Liver (tissue), 9 donors: ENCODE measurements around the gene MTRF1L. TPM values are rescaled to one million over a fixed set of nuclear protein-coding genes. Genes with fewer than 3 reads are reported as not detected.

Experiments
- DNase-seq: peaks from one replicate; pipeline ENCODE4 v3.0.0-alpha.2; 2017; ENCODE audit warnings: low spot score
- H3K27ac ChIP-seq, 2 donors: one replicate each; pipeline ENCODE4 v1.7.0; 2013; ENCODE audit warnings: inconsistent platforms in 2 of 2, low read length in 2 of 2, control low read depth in 1 of 2, low read depth in 1 of 2, mild to moderate bottlenecking in 1 of 2
- H3K27me3 ChIP-seq, 4 donors: one replicate each; pipeline versions ENCODE4 v1.6.1 to v1.7.0; 2013; ENCODE audit warnings: low read length in 3 of 4, inconsistent platforms in 1 of 4, mild to moderate bottlenecking in 1 of 4, moderate library complexity in 1 of 4; ENCODE audit not compliant: control insufficient read depth in 4 of 4, insufficient read depth in 4 of 4
- H3K36me3 ChIP-seq, 4 donors: one replicate each; pipeline versions ENCODE4 v1.6.1 to v1.7.0; 2013; ENCODE audit warnings: low read length in 3 of 4, mild to moderate bottlenecking in 3 of 4, low read depth in 1 of 4, moderate library complexity in 1 of 4; ENCODE audit not compliant: control insufficient read depth in 4 of 4, insufficient read depth in 3 of 4
- H3K4me1 ChIP-seq, 4 donors: one replicate each; pipeline versions ENCODE4 v1.6.1 to v1.7.0; 2013; ENCODE audit warnings: low read length in 3 of 4, mild to moderate bottlenecking in 3 of 4, moderate library complexity in 1 of 4; ENCODE audit not compliant: control insufficient read depth in 4 of 4, insufficient read depth in 4 of 4
- H3K4me3 ChIP-seq, 3 donors: one replicate each; pipeline versions ENCODE4 v1.6.1 to v1.7.0; 2013; ENCODE audit warnings: low read length in 3 of 3, control low read depth in 1 of 3, low read depth in 1 of 3, mild to moderate bottlenecking in 1 of 3
- H3K9ac ChIP-seq, 2 donors: one replicate each; pipeline ENCODE4 v1.7.0; 2013; ENCODE audit warnings: low read length in 2 of 2, mild to moderate bottlenecking in 2 of 2, moderate library complexity in 2 of 2, control low read depth in 1 of 2, low read depth in 1 of 2
- H3K9me3 ChIP-seq, 4 donors: one replicate each; pipeline versions ENCODE4 v1.6.1 to v1.7.0; 2013; ENCODE audit warnings: low read length in 3 of 4; ENCODE audit not compliant: control insufficient read depth in 4 of 4
- EGR1 ChIP-seq, 2 donors: IDR thresholded peaks; 2 replicates each; pipeline ENCODE4 v1.6.1; 2016 to 2018; ENCODE audit warnings: antibody characterized with exemption in 2 of 2, low read depth in 2 of 2
- FOXA1 ChIP-seq: IDR thresholded peaks from 2 replicates; pipeline ENCODE4 v1.6.1; 2016; ENCODE audit warnings: antibody characterized with exemption
- FOXA2 ChIP-seq: IDR thresholded peaks from 2 replicates; pipeline ENCODE4 v1.6.1; 2016; ENCODE audit warnings: antibody characterized with exemption
- HNF4G ChIP-seq: IDR thresholded peaks from 2 replicates; pipeline ENCODE4 v1.6.1; 2016; ENCODE audit warnings: antibody characterized with exemption
- JUND ChIP-seq, 2 donors: IDR thresholded peaks; 2 replicates each; pipeline ENCODE4 v1.6.1; 2016; ENCODE audit warnings: antibody characterized with exemption in 2 of 2
- NR2F2 ChIP-seq: IDR thresholded peaks from 2 replicates; pipeline ENCODE4 v1.6.1; 2016; ENCODE audit warnings: antibody characterized with exemption
- RAD21 ChIP-seq, 2 donors: IDR thresholded peaks; 2 replicates each; pipeline ENCODE4 v1.6.1; 2016; ENCODE audit warnings: antibody characterized with exemption in 2 of 2, mild to moderate bottlenecking in 2 of 2
- RXRA ChIP-seq, 2 donors: IDR thresholded peaks; 2 replicates each; pipeline ENCODE4 v1.6.1; 2017 to 2018; ENCODE audit warnings: antibody characterized with exemption in 2 of 2, mild to moderate bottlenecking in 1 of 2
- TAF1 ChIP-seq: conservative IDR thresholded peaks from 2 replicates; pipeline ENCODE4 v1.6.1; 2016; ENCODE audit warnings: antibody characterized with exemption, mild to moderate bottlenecking
- YY1 ChIP-seq: IDR thresholded peaks from 2 replicates; pipeline ENCODE4 v1.6.1; 2016; ENCODE audit warnings: antibody characterized with exemption, mild to moderate bottlenecking
- WGBS: extraction: QIAGEN DNeasy Blood & Tissue Kit; methylation state at CpG from one replicate; pipeline ENCODE4 v1.1.7; 2013; 5-methylcytosine and 5-hydroxymethylcytosine counted together
- polyA plus RNA-seq, 2 donors: library from polyadenylated mRNA; stranded (reverse) in 1 of 2; unstranded in 1 of 2; fragments of 200-250 nt in 1 of 2; fragments of >200 nt in 1 of 2; fragmentation: Nextera tagmentation in 1 of 2; extraction: Ambion mirVana in 1 of 2; gene quantifications; one replicate each; pipeline versions ENCODE4 v1.2.1 to v1.2.3, GENCODE V29; 2013 to 2015
- total RNA-seq, 2 donors: library from RNA; depleted of rRNA; stranded (reverse); fragments of >200 nt; gene quantifications; one replicate each; pipeline ENCODE4 v1.2.3, GENCODE V29; 2014
- TF ChIP-seq, protein P1 (sequence below): IDR thresholded peaks from 2 replicates; pipeline ENCODE4 v1.6.1; 2016; ENCODE audit warnings: antibody characterized with exemption, mild to moderate bottlenecking
- TF ChIP-seq, protein P2 (sequence below): IDR thresholded peaks from 2 replicates; pipeline ENCODE4 v1.6.1; 2016; ENCODE audit warnings: antibody characterized with exemption
- donor health status: healthy.
- donor health status: healthy.
- donor health status: healthy.
- donor health status: healthy.
- donor health status: healthy.

Gene MTRF1L
- total and polyA plus RNA-seq, 4 donors = 6.1 to 11.1 (median 8.4) TPM

DNA sequence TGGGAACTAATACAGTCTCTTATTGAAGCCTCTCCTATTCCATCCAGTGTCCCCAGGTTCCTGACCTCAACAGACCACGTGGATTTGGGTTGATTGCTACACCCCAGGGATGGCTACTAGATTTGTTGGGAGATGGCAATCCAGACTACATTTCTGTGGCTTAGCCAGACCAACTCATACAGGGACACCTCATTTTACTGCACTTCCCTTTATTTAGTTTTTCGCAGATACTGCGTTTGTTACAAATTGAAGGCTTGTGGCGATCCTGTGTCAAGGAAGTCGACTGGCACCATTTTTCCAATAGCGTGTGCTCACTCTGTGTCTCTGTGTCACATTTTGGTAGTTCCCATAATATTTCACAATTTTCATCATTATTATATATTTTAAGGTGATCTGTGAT is 10.3 kb upstream of the MTRF1L start:
- Histone ChIP-seq H3K36me3 (no peaks in the 10 kb centered on the region), H3K27ac (no peak overlapping the region), H3K9ac (no peak overlapping the region), H3K27me3 (peaks cover 0 to 3% (median 0%) of the 10 kb centered on the region in 4 donors), H3K9me3 (no peaks in the 10 kb centered on the region), H3K4me3 (no peak overlapping the region), H3K4me1 (no peaks in the 10 kb centered on the region)
- DNase-seq = no peak
- no peak for TF ChIP-seq RXRA (IDR thresholded peaks at IDR 0.05)
- TF ChIP-seq, protein P1, sequence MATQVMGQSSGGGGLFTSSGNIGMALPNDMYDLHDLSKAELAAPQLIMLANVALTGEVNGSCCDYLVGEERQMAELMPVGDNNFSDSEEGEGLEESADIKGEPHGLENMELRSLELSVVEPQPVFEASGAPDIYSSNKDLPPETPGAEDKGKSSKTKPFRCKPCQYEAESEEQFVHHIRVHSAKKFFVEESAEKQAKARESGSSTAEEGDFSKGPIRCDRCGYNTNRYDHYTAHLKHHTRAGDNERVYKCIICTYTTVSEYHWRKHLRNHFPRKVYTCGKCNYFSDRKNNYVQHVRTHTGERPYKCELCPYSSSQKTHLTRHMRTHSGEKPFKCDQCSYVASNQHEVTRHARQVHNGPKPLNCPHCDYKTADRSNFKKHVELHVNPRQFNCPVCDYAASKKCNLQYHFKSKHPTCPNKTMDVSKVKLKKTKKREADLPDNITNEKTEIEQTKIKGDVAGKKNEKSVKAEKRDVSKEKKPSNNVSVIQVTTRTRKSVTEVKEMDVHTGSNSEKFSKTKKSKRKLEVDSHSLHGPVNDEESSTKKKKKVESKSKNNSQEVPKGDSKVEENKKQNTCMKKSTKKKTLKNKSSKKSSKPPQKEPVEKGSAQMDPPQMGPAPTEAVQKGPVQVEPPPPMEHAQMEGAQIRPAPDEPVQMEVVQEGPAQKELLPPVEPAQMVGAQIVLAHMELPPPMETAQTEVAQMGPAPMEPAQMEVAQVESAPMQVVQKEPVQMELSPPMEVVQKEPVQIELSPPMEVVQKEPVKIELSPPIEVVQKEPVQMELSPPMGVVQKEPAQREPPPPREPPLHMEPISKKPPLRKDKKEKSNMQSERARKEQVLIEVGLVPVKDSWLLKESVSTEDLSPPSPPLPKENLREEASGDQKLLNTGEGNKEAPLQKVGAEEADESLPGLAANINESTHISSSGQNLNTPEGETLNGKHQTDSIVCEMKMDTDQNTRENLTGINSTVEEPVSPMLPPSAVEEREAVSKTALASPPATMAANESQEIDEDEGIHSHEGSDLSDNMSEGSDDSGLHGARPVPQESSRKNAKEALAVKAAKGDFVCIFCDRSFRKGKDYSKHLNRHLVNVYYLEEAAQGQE = no peak
- TF ChIP-seq FOXA2 = no peak
- no peak for TF ChIP-seq TAF1
- TF ChIP-seq RAD21 (IDR thresholded peaks at IDR 0.05) = no peak
- no peak for TF ChIP-seq YY1
- TF ChIP-seq, protein P2, sequence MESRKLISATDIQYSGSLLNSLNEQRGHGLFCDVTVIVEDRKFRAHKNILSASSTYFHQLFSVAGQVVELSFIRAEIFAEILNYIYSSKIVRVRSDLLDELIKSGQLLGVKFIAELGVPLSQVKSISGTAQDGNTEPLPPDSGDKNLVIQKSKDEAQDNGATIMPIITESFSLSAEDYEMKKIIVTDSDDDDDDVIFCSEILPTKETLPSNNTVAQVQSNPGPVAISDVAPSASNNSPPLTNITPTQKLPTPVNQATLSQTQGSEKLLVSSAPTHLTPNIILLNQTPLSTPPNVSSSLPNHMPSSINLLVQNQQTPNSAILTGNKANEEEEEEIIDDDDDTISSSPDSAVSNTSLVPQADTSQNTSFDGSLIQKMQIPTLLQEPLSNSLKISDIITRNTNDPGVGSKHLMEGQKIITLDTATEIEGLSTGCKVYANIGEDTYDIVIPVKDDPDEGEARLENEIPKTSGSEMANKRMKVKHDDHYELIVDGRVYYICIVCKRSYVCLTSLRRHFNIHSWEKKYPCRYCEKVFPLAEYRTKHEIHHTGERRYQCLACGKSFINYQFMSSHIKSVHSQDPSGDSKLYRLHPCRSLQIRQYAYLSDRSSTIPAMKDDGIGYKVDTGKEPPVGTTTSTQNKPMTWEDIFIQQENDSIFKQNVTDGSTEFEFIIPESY = no peak
- no peak for TF ChIP-seq HNF4G
- 91% methylated on average over 6 of the region's 6 CpGs for WGBS

DNA sequence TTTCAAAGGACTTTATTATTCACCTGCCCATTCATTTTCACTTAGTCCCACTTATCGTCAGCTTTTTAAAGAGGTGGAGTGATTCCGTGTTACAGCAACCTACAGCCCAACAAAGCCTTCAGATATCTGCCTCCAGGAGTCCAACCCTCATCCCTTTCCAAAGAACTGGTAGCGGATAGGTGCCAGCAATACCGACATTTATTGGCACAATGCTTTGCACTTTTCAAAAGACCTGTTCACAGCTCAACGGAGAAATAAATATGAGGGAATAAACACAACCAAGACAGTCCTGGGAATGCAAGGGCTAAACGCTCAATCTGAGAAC is 819 bp upstream of the MTRF1L start:
- peak overlapping the region; percentile 70 to 87 for H3K9ac ChIP-seq
- no peaks in the 10 kb centered on the region for H3K36me3 ChIP-seq
- peaks cover 5 to 29% (median 13%) of the 10 kb centered on the region in 4 donors for H3K4me1 ChIP-seq
- peak overlapping the region; percentile 86 to 91 for H3K27ac ChIP-seq
- DNase-seq = no peak
- H3K27me3 ChIP-seq = no peaks in the 10 kb centered on the region
- H3K4me3 ChIP-seq = peak overlapping the region; percentile 94 to 100 (median 99)
- no peaks in the 10 kb centered on the region for H3K9me3 ChIP-seq
- TF ChIP-seq FOXA1 (no peak), YY1 (no peak), HNF4G (no peak), RXRA (IDR thresholded peaks at IDR 0.05) (no peak), NR2F2 (no peak), JUND (IDR thresholded peaks at IDR 0.05) (no peak), EGR1 (IDR thresholded peaks at IDR 0.05; ENCODE audit: low read depth in 2 of 2) (no peak)
- TF ChIP-seq, protein P2 = no peak
- WGBS = 2% methylated on average over 6 of the region's 6 CpGs
